ENCODE results near the gene DDX41.

DDX41 gene

GRCh38 chr5:177508837-177509236, 7.9 kb downstream of the DDX41 start:
- H3K27ac ChIP-seq = no peak overlapping the region
- no peaks in the 10 kb centered on the region for H3K4me1 ChIP-seq (ENCODE audit: low read depth, poor library complexity, severe bottlenecking)
- H3K4me2 ChIP-seq = no peak overlapping the region

GRCh38 chr5:177508221-177508611, 8.5 kb downstream of the DDX41 start:
- Histone ChIP-seq H3K27ac (no peak overlapping the region), H3K4me2 (no peak overlapping the region), H2AFZ (ENCODE audit: low read depth) (no peak overlapping the region), H3K79me2 (ENCODE audit: insufficient read depth, low read depth) (no peaks in the 10 kb centered on the region), H3K9ac (no peak overlapping the region), H3K27me3 (ENCODE audit: insufficient read depth, low read depth) (no peaks in the 10 kb centered on the region), H3K4me3 (IDR thresholded peaks at IDR 0.05; ENCODE audit: insufficient read depth, low read depth, low read length) (no peak overlapping the region), H4K20me1 (ENCODE audit: insufficient read depth) (no peaks in the 10 kb centered on the region), H3K4me1 (ENCODE audit: low read depth, poor library complexity, severe bottlenecking) (no peaks in the 10 kb centered on the region), H3K36me3 (ENCODE audit: insufficient read depth) (no peaks in the 10 kb centered on the region)
- TF ChIP-seq CTCF (conservative IDR thresholded peaks at IDR 0.05; ENCODE audit: low read depth, low read length) = no peak

More at GRCh38 chr5:177508837-177509236, 7.9 kb downstream of the DDX41 start:
- Histone ChIP-seq H3K9ac (no peak overlapping the region), H2AFZ (ENCODE audit: low read depth) (no peak overlapping the region), H3K4me3 (IDR thresholded peaks at IDR 0.05; ENCODE audit: insufficient read depth, low read depth, low read length) (no peak overlapping the region), H4K20me1 (ENCODE audit: insufficient read depth) (no peaks in the 10 kb centered on the region), H3K27me3 (ENCODE audit: insufficient read depth, low read depth) (no peaks in the 10 kb centered on the region), H3K36me3 (ENCODE audit: insufficient read depth) (no peaks in the 10 kb centered on the region), H3K79me2 (ENCODE audit: insufficient read depth, low read depth) (no peaks in the 10 kb centered on the region)
- TF ChIP-seq CTCF (conservative IDR thresholded peaks at IDR 0.05; ENCODE audit: low read depth, low read length) = no peak

GRCh38 chr5:177507596-177508220, 9.1 kb downstream of the DDX41 start:
- H3K79me2 ChIP-seq (ENCODE audit: insufficient read depth, low read depth) = no peaks in the 10 kb centered on the region
- no peak overlapping the region for H3K27ac ChIP-seq
- H3K9ac ChIP-seq = no peak overlapping the region
- H3K36me3 ChIP-seq (ENCODE audit: insufficient read depth) = no peaks in the 10 kb centered on the region
- H3K4me2 ChIP-seq = no peak overlapping the region
- no peaks in the 10 kb centered on the region for H3K4me1 ChIP-seq (ENCODE audit: low read depth, poor library complexity, severe bottlenecking)
- no peaks in the 10 kb centered on the region for H4K20me1 ChIP-seq (ENCODE audit: insufficient read depth)
- H3K27me3 ChIP-seq (ENCODE audit: insufficient read depth, low read depth) = no peaks in the 10 kb centered on the region
- H3K4me3 ChIP-seq (IDR thresholded peaks at IDR 0.05; ENCODE audit: insufficient read depth, low read depth, low read length) = no peak overlapping the region
- no peak overlapping the region for H2AFZ ChIP-seq (ENCODE audit: low read depth)
- TF ChIP-seq CTCF (conservative IDR thresholded peaks at IDR 0.05; ENCODE audit: low read depth, low read length) = no peak

- Histone ChIP-seq H3K79me2 (ENCODE audit: insufficient read depth, low read depth) (no peaks in the 10 kb centered on the region), H3K9ac (no peak overlapping the region), H3K36me3 (ENCODE audit: insufficient read depth) (no peaks in the 10 kb centered on the region), H4K20me1 (ENCODE audit: insufficient read depth) (no peaks in the 10 kb centered on the region), H3K27me3 (ENCODE audit: insufficient read depth, low read depth) (no peaks in the 10 kb centered on the region), H3K27ac (no peak overlapping the region), H3K4me2 (no peak overlapping the region), H2AFZ (ENCODE audit: low read depth) (no peak overlapping the region), H3K4me3 (IDR thresholded peaks at IDR 0.05; ENCODE audit: insufficient read depth, low read depth, low read length) (no peak overlapping the region), H3K4me1 (ENCODE audit: low read depth, poor library complexity, severe bottlenecking) (no peaks in the 10 kb centered on the region)
- TF ChIP-seq CTCF (conservative IDR thresholded peaks at IDR 0.05; ENCODE audit: low read depth, low read length) = 0 out of 2 replicates have a peak, but pooled peaks have one; percentile 14
Observed at GRCh38 chr5:177507165-177507564, 9.6 kb downstream of the DDX41 start.
